HepG2 (cell line): ENCODE results near the gene RTN4RL2. TPM values are rescaled to one million over a fixed set of nuclear protein-coding genes. Genes with fewer than 3 reads are reported as not detected.

ENCODE experiments used
- ATAC-seq: fragments of 200-7000 bp; cut with Tn5 transposase; 3 replicates; pipeline ENCODE4 v1.9.1; 2020; ENCODE audit warnings: mild to moderate bottlenecking, moderate library complexity
- BruUV-seq: library from RNA; stranded (reverse); fragments of 400-500 nt; replicated peaks from 2 replicates; lab custom pipeline; 2021; lab: Mats Ljungman, UMichigan
- CTCF ChIA-PET: fragments of 300-600 bp; formaldehyde crosslinking; extraction: SDS; loops from one replicate; lab custom pipeline; 2021; ENCODE audit warnings: low total read pairs, inconsistent platforms, low intra/inter-chr PET ratio; lab: Yijun Ruan, JAX
- POLR2A ChIA-PET: fragments of 350-600 bp; sonication (Branson Sonifier 250); formaldehyde crosslinking; loops from one replicate; lab custom pipeline; 2020; ENCODE audit warnings: antibody characterized with exemption, inconsistent platforms; lab: Yijun Ruan, JAX
- DNase-seq: peaks from one replicate; pipeline ENCODE4 v3.0.0-alpha.2; 2015; ENCODE audit warnings: low spot score
- FAIRE-seq: peaks from 3 replicates; lab custom pipeline; 2011; peaks lifted over from hg19 to GRCh38; lab: Jason Lieb, UNC
- H2AFZ ChIP-seq: one replicate; pipeline ENCODE4 v1.6.1; 2011; ENCODE audit warnings: low read length, inconsistent platforms
- H3K27ac ChIP-seq: fragments of 300-600 bp; 3 replicates; pipeline ENCODE4 v1.8.0; 2011; ENCODE audit warnings: mixed run types, mild to moderate bottlenecking, mixed read lengths, low read length, inconsistent platforms; ENCODE audit not compliant: insufficient read depth; ENCODE audit errors: extremely low read length
- H3K27me3 ChIP-seq, 2 experiments: fragments of 200-600 bp in 1 of 2; 2 replicates in 1 of 2; 3 replicates in 1 of 2; pipeline versions ENCODE4 v1.6.0 to v1.8.0; 2011; ENCODE audit warnings: low read length in 2 of 2, mild to moderate bottlenecking in 2 of 2, moderate library complexity in 2 of 2, inconsistent platforms in 1 of 2; ENCODE audit not compliant: insufficient read depth in 2 of 2, control insufficient read depth in 1 of 2
- H3K36me3 ChIP-seq, 2 experiments: fragments of 200-600 bp in 1 of 2; replicated peaks in 1 of 2; 2 replicates in 1 of 2; 3 replicates in 1 of 2; pipeline versions ENCODE4 v1.5.1 to v1.8.0; 2011; ENCODE audit warnings: low read length in 2 of 2, inconsistent platforms in 1 of 2; ENCODE audit not compliant: insufficient read depth in 2 of 2, control insufficient read depth in 1 of 2
- H3K4me1 ChIP-seq: 2 replicates; pipeline ENCODE4 v1.5.1; 2012; ENCODE audit warnings: low read length, inconsistent platforms; ENCODE audit not compliant: insufficient read depth
- H3K4me2 ChIP-seq: 2 replicates; pipeline ENCODE4 v1.6.0; 2011; ENCODE audit warnings: low read depth, low read length, inconsistent platforms
- H3K4me3 ChIP-seq, 3 experiments: fragments of 200-600 bp in 1 of 3; sonication (generic), shearing (Covaris generic) in 1 of 3; replicated peaks in 1 of 3; 2 replicates each; pipeline ENCODE4 v1.5.1; 2011 to 2016; ENCODE audit warnings: low read length in 3 of 3, inconsistent platforms in 2 of 3, low read depth in 2 of 3, mild to moderate bottlenecking in 2 of 3, control low read depth in 1 of 3, mixed read lengths in 1 of 3; ENCODE audit not compliant: insufficient read depth in 1 of 3
- H3K79me2 ChIP-seq: one replicate; pipeline ENCODE4 v1.6.1; 2011; ENCODE audit warnings: low read length, inconsistent platforms; ENCODE audit not compliant: insufficient read depth
- H3K9ac ChIP-seq: 2 replicates; pipeline ENCODE4 v1.6.0; 2011; ENCODE audit warnings: mild to moderate bottlenecking, low read depth, low read length, inconsistent platforms; ENCODE audit not compliant: insufficient read depth
- H3K9me3 ChIP-seq: 2 replicates; pipeline ENCODE4 v1.5.1; 2012; ENCODE audit warnings: mild to moderate bottlenecking, low read length
- H4K20me1 ChIP-seq: 2 replicates; pipeline ENCODE4 v1.6.0; 2011; ENCODE audit warnings: inconsistent platforms, mild to moderate bottlenecking, low read length, moderate library complexity; ENCODE audit not compliant: insufficient read depth
- CENPX ChIP-seq: sonication (generic); formaldehyde crosslinking; IDR thresholded peaks from 2 replicates; pipeline ENCODE4 v1.9.0; 2021; ENCODE audit warnings: mild to moderate bottlenecking, missing genetic modification reagents, moderate library complexity
- EHMT2 ChIP-seq: fragments of 200-600 bp; sonication (generic); IDR thresholded peaks from 2 replicates; pipeline ENCODE4 v1.7.0; 2017; ENCODE audit warnings: antibody characterized with exemption, low read depth, low read length, borderline replicate concordance
- ERF ChIP-seq: IDR thresholded peaks from 2 replicates; pipeline ENCODE4 v1.6.1; 2018; ENCODE audit warnings: missing biosample characterization, missing genetic modification reagents
- HOXA3 ChIP-seq: sonication (generic); formaldehyde crosslinking; IDR thresholded peaks from 2 replicates; pipeline ENCODE4 v1.5.0; 2020; ENCODE audit warnings: missing genetic modification reagents
- ISX ChIP-seq: sonication (generic); formaldehyde crosslinking; conservative IDR thresholded peaks from 2 replicates; pipeline ENCODE4 v1.5.0; 2020; ENCODE audit warnings: missing genetic modification reagents
- MYC ChIP-seq: sonication (generic); formaldehyde crosslinking; IDR thresholded peaks from 2 replicates; pipeline ENCODE4 v1.9.0; 2021; ENCODE audit warnings: missing genetic modification reagents, borderline replicate concordance
- NONO ChIP-seq, 2 experiments: fragments of 450-650 bp in 1 of 2; sonication (generic) in 1 of 2; formaldehyde crosslinking in 1 of 2; IDR thresholded peaks in 1 of 2; conservative IDR thresholded peaks in 1 of 2; 2 replicates each; pipeline versions ENCODE4 v1.6.1 to v1.8.0; 2017 to 2022; ENCODE audit warnings: mild to moderate bottlenecking in 1 of 2, missing genetic modification reagents in 1 of 2, moderate library complexity in 1 of 2
- NPAS2 ChIP-seq: sonication (generic); formaldehyde crosslinking; IDR thresholded peaks from 2 replicates; pipeline ENCODE4 v1.8.0; 2022; ENCODE audit warnings: mild to moderate bottlenecking, missing genetic modification reagents, borderline replicate concordance
- SATB2 ChIP-seq: sonication (generic); formaldehyde crosslinking; IDR thresholded peaks from 2 replicates; pipeline ENCODE4 v1.5.0; 2020; ENCODE audit warnings: missing genetic modification reagents
- TOPORS ChIP-seq: sonication (generic); formaldehyde crosslinking; IDR thresholded peaks from 2 replicates; pipeline ENCODE4 v1.8.0; 2023; ENCODE audit warnings: mild to moderate bottlenecking, missing genetic modification reagents
- ZNF354B ChIP-seq: sonication (generic); formaldehyde crosslinking; IDR thresholded peaks from 2 replicates; pipeline ENCODE4 v1.8.0; 2022; ENCODE audit warnings: mild to moderate bottlenecking, missing genetic modification reagents
- ZNF510 ChIP-seq: sonication (generic); formaldehyde crosslinking; IDR thresholded peaks from 2 replicates; pipeline ENCODE4 v1.4.0; 2020; ENCODE audit warnings: low read depth, mild to moderate bottlenecking, missing genetic modification reagents
- ZNF737 ChIP-seq: sonication (generic); formaldehyde crosslinking; IDR thresholded peaks from 2 replicates; pipeline ENCODE4 v1.5.0; 2020; ENCODE audit warnings: missing genetic modification reagents, mild to moderate bottlenecking, borderline replicate concordance
- ZNF777 ChIP-seq: sonication (generic); formaldehyde crosslinking; IDR thresholded peaks from 2 replicates; pipeline ENCODE4 v1.4.0; 2020; ENCODE audit warnings: missing genetic modification reagents
- WGBS: methylation state at CpG from one replicate; pipeline ENCODE4 v1.1.6; 2017; ENCODE audit warnings: low lambda C conversion rate; 5-methylcytosine and 5-hydroxymethylcytosine counted together
- in situ Hi-C: cut with HindIII; loops from 2 replicates; pipeline ENCODE4 v1.10.0; 2017; ENCODE audit warnings: low pct_unique_long_range_greater_than_20kb; ENCODE audit not compliant: extremely low pct_ligation_motif_present
- intact Hi-C: fragments of 100-400 bp; cut with micrococcal nuclease; formaldehyde crosslinking; loops from one replicate; pipeline ENCODE4 v1.10.0; 2022; ENCODE audit not compliant: unreplicated experiment
- polyA plus RNA-seq, 8 experiments: library from polyadenylated mRNA; depleted of rRNA in 3 of 8; stranded (reverse) in 7 of 8; unstranded in 1 of 8; fragments of >200 nt; fragmentation: Illumina TruSeq in 4 of 8; extraction: Trizol in 4 of 8; gene quantifications; 2 replicates each; pipeline versions ENCODE4 v1.2.1 to v1.2.3, GENCODE V29; 2011 to 2016; ENCODE audit warnings: low read depth in 4 of 8, missing spikeins in 1 of 8, mixed read lengths in 1 of 8; ENCODE audit not compliant: insufficient read depth in 1 of 8
- total RNA-seq, 5 experiments: library from RNA; depleted of rRNA; stranded (reverse); fragments of >200 nt; fragmentation: Illumina TruSeq; extraction: Trizol; gene quantifications; 2 replicates each; pipeline ENCODE4 v1.2.3, GENCODE V29; 2016; ENCODE audit warnings: low read depth in 1 of 5
- TF ChIP-seq, protein P1 (sequence below): sonication (generic); formaldehyde crosslinking; IDR thresholded peaks from 2 replicates; pipeline ENCODE4 v1.4.0; 2020; ENCODE audit warnings: low read depth, mild to moderate bottlenecking, missing genetic modification reagents
- TF ChIP-seq, protein P2 (sequence below): sonication (generic); formaldehyde crosslinking; IDR thresholded peaks from 2 replicates; pipeline ENCODE4 v1.5.0; 2020; ENCODE audit warnings: mild to moderate bottlenecking, missing genetic modification reagents
- TF ChIP-seq, protein P3 (sequence below): sonication (generic); formaldehyde crosslinking; IDR thresholded peaks from 2 replicates; pipeline ENCODE4 v1.9.0; 2021; ENCODE audit warnings: missing genetic modification reagents, borderline replicate concordance

Gene RTN4RL2
- total and polyA plus RNA-seq, 2 of the 13 experiments (the other 11 are each of a cell fraction or from before 2014, with no cell fraction given) = 1.3 to 4.3 TPM

DNA sequence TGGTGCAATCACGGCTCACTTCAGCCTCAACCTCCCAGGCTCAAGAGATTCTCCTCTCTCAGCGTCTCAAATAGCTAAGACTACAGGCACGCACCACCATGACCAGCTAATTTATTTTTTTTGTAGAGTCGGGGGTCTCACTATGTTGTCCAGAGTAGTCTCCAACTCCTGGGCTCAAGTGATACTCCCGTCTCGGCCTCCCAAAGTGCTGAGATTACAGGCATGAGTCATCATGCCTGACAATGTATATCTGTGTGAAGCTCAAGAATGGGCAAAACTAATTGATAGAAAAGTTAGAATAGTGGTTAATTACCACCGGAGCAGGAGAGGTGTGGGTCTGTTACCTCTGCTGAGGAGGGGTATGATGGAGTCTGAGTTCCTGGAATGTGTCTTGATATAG is 24.3 kb upstream of the RTN4RL2 start:
- BruUV-seq = no TSS peak
- ATAC-seq (no peak), DNase-seq (no peak), FAIRE-seq (no peak)
- no peaks in the 10 kb centered on the region for H3K79me2 ChIP-seq
- no peaks in the 10 kb centered on the region for H3K9me3 ChIP-seq
- H3K4me1 ChIP-seq = peaks cover 76% of the 10 kb centered on the region
- TF ChIP-seq EHMT2 = no peak
- TF ChIP-seq CENPX (CRISPR knock-in tag) = no peak
- no peak for TF ChIP-seq ERF (CRISPR knock-in tag)
- no peak for TF ChIP-seq ZNF777 (CRISPR knock-in tag)
- no peak for TF ChIP-seq SATB2 (CRISPR knock-in tag)
- no peak for TF ChIP-seq NPAS2 (CRISPR knock-in tag)
- no peak for TF ChIP-seq HOXA3 (CRISPR knock-in tag)
- no peak for TF ChIP-seq MYC (CRISPR knock-in tag)
- TF ChIP-seq, protein P1, sequence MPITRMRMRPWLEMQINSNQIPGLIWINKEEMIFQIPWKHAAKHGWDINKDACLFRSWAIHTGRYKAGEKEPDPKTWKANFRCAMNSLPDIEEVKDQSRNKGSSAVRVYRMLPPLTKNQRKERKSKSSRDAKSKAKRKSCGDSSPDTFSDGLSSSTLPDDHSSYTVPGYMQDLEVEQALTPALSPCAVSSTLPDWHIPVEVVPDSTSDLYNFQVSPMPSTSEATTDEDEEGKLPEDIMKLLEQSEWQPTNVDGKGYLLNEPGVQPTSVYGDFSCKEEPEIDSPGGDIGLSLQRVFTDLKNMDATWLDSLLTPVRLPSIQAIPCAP = no peak
- no peak for TF ChIP-seq ZNF737 (CRISPR knock-in tag)
- TF ChIP-seq, protein P2, sequence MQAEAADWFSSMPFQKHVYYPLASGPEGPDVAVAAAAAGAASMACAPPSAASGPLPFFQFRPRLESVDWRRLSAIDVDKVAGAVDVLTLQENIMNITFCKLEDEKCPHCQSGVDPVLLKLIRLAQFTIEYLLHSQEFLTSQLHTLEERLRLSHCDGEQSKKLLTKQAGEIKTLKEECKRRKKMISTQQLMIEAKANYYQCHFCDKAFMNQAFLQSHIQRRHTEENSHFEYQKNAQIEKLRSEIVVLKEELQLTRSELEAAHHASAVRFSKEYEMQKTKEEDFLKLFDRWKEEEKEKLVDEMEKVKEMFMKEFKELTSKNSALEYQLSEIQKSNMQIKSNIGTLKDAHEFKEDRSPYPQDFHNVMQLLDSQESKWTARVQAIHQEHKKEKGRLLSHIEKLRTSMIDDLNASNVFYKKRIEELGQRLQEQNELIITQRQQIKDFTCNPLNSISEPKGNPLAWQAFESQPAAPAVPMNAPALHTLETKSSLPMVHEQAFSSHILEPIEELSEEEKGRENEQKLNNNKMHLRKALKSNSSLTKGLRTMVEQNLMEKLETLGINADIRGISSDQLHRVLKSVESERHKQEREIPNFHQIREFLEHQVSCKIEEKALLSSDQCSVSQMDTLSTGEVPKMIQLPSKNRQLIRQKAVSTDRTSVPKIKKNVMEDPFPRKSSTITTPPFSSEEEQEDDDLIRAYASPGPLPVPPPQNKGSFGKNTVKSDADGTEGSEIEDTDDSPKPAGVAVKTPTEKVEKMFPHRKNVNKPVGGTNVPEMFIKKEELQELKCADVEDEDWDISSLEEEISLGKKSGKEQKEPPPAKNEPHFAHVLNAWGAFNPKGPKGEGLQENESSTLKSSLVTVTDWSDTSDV = no peak
- TF ChIP-seq ISX = no peak
- no peak for TF ChIP-seq ZNF510
- no peak for TF ChIP-seq NONO (IDR thresholded peaks at IDR 0.05)
- no peak for TF ChIP-seq NONO (CRISPR knock-in tag; conservative IDR thresholded peaks at IDR 0.05)
- TF ChIP-seq, protein P3, sequence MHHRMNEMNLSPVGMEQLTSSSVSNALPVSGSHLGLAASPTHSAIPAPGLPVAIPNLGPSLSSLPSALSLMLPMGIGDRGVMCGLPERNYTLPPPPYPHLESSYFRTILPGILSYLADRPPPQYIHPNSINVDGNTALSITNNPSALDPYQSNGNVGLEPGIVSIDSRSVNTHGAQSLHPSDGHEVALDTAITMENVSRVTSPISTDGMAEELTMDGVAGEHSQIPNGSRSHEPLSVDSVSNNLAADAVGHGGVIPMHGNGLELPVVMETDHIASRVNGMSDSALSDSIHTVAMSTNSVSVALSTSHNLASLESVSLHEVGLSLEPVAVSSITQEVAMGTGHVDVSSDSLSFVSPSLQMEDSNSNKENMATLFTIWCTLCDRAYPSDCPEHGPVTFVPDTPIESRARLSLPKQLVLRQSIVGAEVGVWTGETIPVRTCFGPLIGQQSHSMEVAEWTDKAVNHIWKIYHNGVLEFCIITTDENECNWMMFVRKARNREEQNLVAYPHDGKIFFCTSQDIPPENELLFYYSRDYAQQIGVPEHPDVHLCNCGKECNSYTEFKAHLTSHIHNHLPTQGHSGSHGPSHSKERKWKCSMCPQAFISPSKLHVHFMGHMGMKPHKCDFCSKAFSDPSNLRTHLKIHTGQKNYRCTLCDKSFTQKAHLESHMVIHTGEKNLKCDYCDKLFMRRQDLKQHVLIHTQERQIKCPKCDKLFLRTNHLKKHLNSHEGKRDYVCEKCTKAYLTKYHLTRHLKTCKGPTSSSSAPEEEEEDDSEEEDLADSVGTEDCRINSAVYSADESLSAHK (CRISPR knock-in tag) = no peak
- no peak for TF ChIP-seq ZNF354B
- no peak for TF ChIP-seq TOPORS
- H3K27me3 ChIP-seq = no peaks in the 10 kb centered on the region
- ChIA-PET POLR2A (no interaction called here), CTCF (no interaction called here)
- in situ Hi-C loops = no loop called here
- no peak overlapping the region for H3K4me3 ChIP-seq
- no peak overlapping the region for H3K27ac ChIP-seq
- no peak overlapping the region for H2AFZ ChIP-seq
- intact Hi-C loops = no loop called here
- H3K36me3 ChIP-seq = no peaks in the 10 kb centered on the region
- 89% methylated on average over 7 of the region's 7 CpGs for WGBS
- no peaks in the 10 kb centered on the region for H4K20me1 ChIP-seq
- H3K9ac ChIP-seq = no peak overlapping the region
- H3K4me2 ChIP-seq = no peak overlapping the region
